HS-5 (cell line): ENCODE measurements around the gene MRPL19.
A peak's percentile ranks its signal among the peaks of the same experiment; 100 is the strongest.
"Not testable (repeated sequence)": the region's sequence is repeated elsewhere in the genome, so short reads cannot be mapped to it uniquely, and the experiment has no call there.

ENCODE experiments used
- DNase-seq: peaks from one replicate; pipeline ENCODE4 v3.0.0-alpha.2; 2012; ENCODE audit warnings: low read depth

The MRPL19 gene

DNA sequence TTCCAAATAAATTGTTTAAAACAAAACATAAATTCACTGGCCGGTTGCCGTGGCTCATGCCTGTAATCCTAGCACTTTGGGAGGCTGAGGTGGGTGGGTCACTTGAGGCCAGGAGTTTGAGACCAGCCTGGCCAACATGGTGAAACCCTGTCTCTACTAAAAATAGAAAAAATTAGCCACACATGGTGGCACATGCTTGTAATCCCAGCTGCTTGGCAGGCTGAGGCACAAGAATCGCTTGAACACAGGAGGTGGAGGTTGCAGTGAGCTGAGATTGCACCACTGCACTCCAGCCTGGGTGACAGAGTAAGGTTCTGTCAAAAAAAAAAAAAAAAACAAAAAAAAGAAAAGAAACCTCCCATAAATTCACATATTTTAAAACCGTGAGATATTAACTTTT is 28.8 kb downstream of the MRPL19 start:
- DNase-seq = not testable (repeated sequence)

GRCh38 chr2:75675908-75676307 is 29.3 kb downstream of the MRPL19 start:
- no peak for DNase-seq

DNA sequence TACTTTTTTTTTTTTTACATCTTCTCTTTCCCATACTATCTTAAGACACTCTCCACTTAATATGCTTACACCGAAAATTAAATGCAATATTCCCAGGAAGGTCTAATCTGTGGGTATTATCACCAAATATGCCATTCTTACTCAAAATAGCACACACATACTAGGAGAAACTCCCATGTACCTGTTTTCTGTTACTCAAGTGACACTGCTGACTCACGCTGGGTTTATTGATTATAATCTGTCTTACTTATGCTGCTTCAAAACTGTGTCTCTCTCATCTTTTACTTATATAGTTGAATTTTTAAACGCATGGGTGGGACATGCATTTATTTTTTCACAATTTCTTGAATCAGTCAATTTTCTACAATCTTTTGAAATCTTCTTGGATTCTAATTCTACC is 29.9 kb downstream of the MRPL19 start:
- DNase-seq = no peak

DNA sequence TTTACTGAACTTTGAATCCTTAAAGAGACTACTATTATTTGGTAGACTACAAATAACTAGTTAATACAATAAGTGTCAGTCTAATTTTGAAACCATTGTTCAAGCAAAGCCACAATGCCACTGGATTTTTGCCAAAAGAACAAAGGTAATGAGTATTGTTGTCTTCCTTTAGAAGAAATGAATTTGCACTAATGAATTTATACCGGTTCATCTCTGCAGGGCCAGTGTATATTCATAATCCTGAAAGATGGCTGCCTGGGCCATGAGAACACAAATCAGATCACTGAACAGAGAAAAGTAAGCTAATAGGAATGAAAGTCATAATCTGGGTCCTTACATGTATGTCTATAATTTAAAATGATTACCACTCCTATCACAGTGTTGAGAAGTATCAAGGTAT is 33.0 kb downstream of the MRPL19 start:
- no peak for DNase-seq

DNA sequence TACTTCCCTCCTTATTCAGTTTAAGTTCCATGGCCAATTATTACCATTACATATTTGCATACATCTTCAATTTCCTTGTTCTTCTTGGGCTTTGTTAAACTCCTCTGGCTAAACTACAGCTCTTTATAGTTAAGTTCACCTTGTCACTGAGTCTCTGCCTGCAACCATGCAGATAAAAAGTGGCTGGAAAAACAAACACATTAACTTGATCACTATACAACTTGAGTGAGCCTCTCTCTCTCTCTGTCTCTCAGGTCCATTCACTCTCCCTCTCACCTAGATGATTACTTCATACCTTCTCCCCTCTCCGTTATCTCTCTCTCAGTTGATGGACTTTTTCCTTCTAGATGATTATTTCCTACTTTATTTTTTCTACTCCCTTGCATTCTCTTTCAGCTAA is 33.8 kb downstream of the MRPL19 start:
- no peak for DNase-seq

DNA sequence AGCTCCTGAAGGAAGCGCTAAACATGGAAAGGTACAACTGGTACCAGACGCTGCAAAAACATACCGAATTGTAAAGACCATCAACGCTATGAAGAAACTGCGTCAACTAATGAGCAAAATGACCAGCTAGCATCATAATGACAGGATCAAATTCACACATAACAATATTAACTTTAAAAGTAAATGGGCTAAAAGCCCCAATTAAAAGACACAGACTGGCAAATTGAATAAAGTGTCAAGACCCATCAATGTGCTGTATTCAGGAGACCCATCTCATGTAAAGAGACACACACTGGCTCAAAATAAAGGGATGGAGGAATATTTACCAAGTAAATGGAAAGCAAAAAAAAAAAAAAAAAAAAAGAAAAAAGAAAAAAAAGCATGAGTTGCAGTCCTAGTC is 36.8 kb downstream of the MRPL19 start:
- not testable (repeated sequence) for DNase-seq

DNA sequence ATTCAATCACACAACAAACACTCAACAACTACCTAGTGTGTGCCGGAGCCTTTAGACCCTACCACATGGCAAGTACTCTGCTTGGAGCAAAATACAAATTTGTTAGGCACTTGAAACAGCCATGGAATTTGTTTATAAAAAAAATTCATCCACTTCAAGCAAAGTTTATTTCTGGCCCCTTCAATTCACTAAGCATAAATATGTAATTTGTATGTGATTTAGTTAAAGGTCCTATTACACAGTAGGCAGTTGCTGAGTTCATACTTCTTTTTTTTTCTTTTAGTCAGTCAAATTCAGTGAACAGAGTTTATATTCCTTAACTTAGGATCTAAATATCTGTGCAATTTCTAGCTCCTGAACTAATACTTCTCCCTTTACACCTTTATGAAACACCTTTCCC is 41.6 kb downstream of the MRPL19 start:
- no peak for DNase-seq

GRCh38 chr2:75698918-75699317 is 52.3 kb downstream of the MRPL19 start:
- DNase-seq = no peak

DNA sequence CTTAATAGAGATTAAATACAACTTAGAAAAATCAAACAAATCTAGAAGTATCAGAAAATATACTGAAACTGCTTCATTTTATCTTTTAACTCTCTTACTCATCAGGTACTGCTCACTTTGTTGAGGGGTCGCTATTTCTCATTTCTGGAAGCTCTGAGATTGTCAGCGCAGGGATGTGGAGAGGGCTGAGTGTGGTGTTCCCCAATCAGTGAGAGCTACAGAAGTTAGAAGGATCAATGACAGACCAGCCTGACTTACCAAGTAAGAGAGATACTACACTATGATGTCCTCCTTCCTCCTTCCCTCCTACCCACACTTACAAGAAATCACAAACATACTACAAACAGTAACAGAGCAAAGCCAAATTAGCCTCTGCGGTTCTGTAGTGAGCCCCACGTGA is 56.0 kb downstream of the MRPL19 start:
- no peak for DNase-seq

DNA sequence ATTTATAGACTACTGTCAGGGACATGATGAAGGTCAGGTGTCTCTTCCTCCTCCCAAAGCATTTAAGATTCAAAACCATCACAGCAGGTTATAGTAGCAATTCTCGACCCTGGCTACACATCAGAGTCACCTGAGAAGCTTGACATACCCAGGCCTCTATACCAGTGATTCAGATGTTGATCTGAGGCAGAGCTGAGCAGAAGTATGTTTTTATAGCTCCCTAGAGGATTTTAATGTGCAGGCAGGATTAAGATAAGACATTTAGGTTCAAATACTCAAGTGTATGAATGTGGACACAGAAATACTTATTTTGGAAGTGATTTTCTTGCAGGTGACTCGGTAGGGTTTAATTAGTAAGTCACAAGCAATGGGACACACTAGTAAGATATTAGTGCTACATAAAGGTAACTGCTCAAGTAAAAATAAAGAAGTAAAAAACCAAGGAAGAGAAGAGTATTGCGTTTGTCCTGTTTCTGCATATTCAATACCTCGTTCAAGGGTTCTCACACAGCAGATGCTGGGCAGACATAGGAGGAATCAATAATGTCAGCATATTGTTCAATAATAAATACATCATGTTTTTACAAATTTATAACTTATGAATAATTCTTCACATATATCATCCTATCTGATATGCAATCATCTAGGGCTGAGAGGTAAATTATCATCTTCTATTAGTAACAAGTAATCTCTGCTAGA is 57.2 kb downstream of the MRPL19 start:
- no peak for DNase-seq

DNA sequence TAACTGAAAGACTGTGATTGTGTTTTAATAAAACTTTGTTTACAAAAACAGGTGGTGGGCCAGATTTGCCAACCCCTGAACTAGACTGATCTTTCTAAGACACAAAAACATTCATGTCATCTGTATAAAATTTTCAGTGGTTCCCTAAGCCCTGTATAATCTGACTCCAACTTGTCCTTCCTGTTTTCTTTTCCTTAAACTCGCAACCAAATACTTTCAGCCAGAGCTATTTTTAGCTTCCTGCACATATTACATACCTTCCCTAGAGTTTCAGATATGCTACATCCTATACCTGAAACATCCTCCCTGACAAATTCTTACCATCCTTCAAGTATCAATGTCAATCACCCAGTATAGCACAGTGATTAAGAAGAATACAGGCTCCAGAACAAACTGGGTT is 59.3 kb downstream of the MRPL19 start:
- no peak for DNase-seq

- no peak for DNase-seq
Measured at GRCh38 chr2:75707901-75708300, 61.3 kb downstream of the MRPL19 start.

DNA sequence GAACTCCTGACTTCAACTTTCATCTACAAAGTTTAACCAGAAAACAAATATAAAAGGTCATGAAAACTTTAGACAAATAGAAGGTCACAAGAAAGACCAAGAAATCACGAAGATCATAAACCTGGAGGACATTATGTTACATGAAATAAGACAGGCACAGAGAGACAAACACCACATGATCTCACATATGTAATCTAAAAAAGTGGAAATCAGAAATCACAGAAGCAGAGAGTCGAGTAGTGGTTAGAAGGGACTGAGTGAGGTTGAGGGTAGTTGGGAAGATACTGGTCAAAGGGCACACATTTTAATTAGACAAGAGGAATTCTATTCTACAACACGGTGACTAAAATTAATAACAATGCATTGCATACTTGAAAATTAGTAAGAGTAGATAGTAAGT is 62.7 kb downstream of the MRPL19 start:
- DNase-seq = no peak

DNA sequence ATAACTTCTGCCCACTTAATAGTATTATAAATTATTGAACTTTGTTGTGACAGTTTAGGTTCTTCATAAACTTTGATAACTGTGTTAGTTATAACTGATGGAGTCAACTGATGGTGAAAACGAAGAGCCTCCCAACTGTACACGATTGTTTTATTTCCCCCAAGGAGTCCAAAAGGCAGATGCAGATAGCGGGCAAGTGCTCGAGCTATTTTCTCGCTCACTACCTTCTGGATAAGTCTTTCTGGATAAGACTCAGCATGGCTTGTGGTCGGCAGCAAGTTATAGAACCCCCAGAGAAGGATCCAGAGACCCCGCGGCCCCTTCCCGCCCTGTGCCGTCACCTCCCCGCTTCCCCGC is 63.6 kb downstream of the MRPL19 start:
- no peak for DNase-seq

GRCh38 chr2:75710577-75711253 is 64.1 kb downstream of the MRPL19 start, which contains the start of gene GCFC2:
TSS of gene GCFC2 (minus strand) at chr2:75710915. CDS start at chr2:75710855, 60 bp downstream.
- DNase-seq = peak; percentile 54

GRCh38 chr2:75711590-75711989 is 65.0 kb downstream of the MRPL19 start:
- DNase-seq = not testable (repeated sequence)

- DNase-seq = no peak
Measured at GRCh38 chr2:75716406-75716805, 69.8 kb downstream of the MRPL19 start.

- no peak for DNase-seq
Measured at GRCh38 chr2:75719616-75720015, 73.0 kb downstream of the MRPL19 start.

- DNase-seq = no peak
Measured at GRCh38 chr2:75720525-75720924, 73.9 kb downstream of the MRPL19 start.

DNA sequence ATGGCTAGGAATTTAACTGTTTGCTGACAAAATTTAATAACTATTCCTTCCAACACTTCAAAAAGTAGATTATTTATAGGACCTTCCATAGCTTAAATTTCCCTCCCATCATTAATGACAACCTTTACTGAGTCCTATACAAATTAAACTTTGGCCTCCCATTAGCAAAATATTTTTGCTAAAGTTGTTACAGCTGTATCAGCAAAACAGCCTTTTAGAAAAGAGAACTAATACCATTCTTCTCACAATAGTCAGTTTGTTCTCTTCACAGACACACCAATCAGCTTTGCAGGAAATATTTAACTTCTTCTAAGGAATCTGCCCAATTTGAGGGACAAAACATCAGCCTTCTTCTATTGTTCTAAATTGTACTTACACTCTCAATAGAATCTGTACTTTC is 76.1 kb downstream of the MRPL19 start:
- DNase-seq = no peak

DNA sequence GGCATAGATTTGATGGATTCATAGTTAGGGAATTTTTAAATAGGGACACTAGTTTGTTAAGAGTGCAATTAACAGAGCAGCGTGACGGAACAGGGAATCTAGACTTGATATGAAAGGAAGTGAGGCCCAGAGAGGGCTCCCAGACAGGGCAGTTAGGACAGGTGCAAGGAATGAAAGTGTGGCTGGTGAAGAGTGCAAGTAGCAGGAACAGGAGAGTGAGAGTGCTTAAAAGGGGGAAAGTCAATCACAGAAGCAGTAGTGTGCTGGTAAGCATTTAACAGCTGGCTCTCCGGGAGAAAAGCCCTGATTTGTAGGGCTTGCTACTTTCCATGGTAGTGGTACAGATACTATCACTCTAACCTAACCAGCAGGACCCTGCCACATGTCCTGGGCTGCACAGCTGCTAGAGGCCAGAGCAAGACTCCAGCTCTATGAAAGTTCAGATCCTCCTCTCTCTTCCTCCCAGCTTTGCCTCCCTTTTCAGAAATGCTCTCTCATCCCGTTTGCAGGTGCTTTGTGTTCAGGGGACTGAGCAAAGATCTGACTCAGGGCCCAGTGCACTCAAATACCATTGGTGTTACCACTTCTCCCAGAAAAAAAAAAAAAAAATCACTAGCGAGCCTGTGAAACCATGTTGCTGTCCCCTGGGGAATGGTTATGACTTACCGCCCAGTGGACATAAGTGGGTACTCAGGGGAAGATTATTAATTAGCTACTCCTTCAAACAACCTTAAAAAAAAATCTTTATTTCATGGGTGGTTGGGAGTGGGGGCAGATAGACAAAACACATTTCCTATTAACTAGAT is 82.2 kb downstream of the MRPL19 start:
- no peak for DNase-seq

- no peak for DNase-seq
Measured at GRCh38 chr2:75729861-75730260, 83.3 kb downstream of the MRPL19 start.

DNA sequence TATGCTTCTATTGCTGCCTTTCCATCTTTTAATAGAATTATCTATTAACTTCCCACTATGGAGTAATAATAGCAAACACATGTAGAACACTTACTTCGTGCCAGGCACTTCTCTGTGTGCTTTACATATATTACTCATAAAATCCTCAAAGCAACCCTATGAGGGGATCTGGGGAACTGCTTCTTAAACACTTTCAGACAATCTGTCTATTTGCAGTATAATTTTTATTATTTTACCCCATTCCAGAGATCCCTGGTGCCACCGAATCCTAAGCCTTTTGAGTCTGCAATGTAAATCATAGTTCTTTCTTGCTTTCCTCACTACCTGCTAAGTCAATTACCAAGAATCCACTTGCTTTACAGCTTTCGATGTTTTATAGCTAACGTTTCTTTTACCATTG is 89.7 kb downstream of the MRPL19 start:
- no peak for DNase-seq
